ENCODE data around the gene OTOP1.
A peak's percentile ranks its signal among the peaks of the same experiment; 100 is the strongest.
"Not testable (repeated sequence)": the region's sequence is repeated elsewhere in the genome, so short reads cannot be mapped to it uniquely, and the experiment has no call there.

OTOP1 gene

DNA sequence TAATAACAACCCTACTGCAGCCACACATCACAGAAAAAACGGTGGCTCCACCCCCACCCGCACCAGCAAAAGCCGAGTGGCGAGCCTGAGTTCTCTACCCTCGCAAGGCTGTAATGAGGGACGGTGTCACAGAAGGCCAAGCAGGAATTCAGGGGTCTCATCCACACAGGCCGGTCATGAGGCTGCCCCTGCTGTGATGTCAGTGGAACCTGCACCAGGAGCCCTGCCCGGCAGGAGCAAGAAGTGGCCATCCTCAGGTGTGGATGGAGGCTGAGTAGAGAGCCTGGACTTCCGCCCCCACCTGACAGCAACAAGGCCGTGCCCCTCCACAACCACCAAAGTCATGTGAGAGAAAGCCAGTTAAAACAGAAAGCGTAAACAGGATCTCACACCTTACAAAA is 42.6 kb upstream of the OTOP1 start:
- TF ChIP-seq CTBP1 (IDR thresholded peaks at IDR 0.05; ENCODE audit: borderline replicate concordance) (no peak), L3MBTL2 (conservative IDR thresholded peaks at IDR 0.05) (no peak), FOXM1 (IDR thresholded peaks at IDR 0.05; ENCODE audit: borderline replicate concordance) (no peak), ARNT (IDR thresholded peaks at IDR 0.05) (no peak), NFRKB (IDR thresholded peaks at IDR 0.05) (no peak), FOXK2 (IDR thresholded peaks at IDR 0.05) (no peak), SP1 (IDR thresholded peaks at IDR 0.05) (no peak), ELF4 (IDR thresholded peaks at IDR 0.05) (no peak), FOXA1 (IDR thresholded peaks at IDR 0.05) (no peak), SUZ12 (IDR thresholded peaks at IDR 0.05) (no peak), BHLHE40 (IDR thresholded peaks at IDR 0.05; ENCODE audit: borderline replicate concordance) (no peak), ZNF384 (IDR thresholded peaks at IDR 0.05) (no peak), HDGF (IDR thresholded peaks at IDR 0.05; ENCODE audit: borderline replicate concordance) (no peak), TARDBP (IDR thresholded peaks at IDR 0.05) (no peak), LEF1 (IDR thresholded peaks at IDR 0.05; ENCODE audit: borderline replicate concordance) (no peak)
- TF ChIP-seq, protein P1, sequence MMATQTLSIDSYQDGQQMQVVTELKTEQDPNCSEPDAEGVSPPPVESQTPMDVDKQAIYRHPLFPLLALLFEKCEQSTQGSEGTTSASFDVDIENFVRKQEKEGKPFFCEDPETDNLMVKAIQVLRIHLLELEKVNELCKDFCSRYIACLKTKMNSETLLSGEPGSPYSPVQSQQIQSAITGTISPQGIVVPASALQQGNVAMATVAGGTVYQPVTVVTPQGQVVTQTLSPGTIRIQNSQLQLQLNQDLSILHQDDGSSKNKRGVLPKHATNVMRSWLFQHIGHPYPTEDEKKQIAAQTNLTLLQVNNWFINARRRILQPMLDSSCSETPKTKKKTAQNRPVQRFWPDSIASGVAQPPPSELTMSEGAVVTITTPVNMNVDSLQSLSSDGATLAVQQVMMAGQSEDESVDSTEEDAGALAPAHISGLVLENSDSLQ (IDR thresholded peaks at IDR 0.05): no peak
- DNase-seq (ENCODE audit: extremely low spot score): no peak
- CTCF ChIA-PET: no interaction called here
- POLR2A ChIA-PET: no interaction called here

DNA sequence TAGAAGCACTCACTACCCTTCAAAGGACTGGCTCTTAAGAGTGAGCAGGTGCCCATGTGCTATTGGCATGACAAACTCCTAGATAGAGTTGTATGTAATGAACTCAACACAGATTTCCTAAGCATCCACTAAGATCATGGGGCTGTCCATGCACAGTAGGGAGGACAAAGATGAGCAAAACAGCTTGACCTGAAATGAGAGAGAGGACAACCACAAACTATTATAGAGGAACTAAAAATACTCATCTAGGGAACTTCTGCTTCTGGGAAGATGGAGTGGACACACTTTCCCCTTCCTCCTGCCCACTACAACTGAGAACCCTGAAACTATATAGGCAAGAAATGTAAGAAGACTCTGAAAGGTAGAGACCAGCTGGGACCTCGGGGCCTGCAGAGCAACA is 42.0 kb upstream of the OTOP1 start:
- no peak for DNase-seq (ENCODE audit: extremely low spot score)
- CTCF ChIA-PET: no interaction called here
- TF ChIP-seq ARNT (IDR thresholded peaks at IDR 0.05) (no peak), TARDBP (IDR thresholded peaks at IDR 0.05) (no peak), LEF1 (IDR thresholded peaks at IDR 0.05; ENCODE audit: borderline replicate concordance) (no peak), SP1 (IDR thresholded peaks at IDR 0.05) (no peak), NFRKB (IDR thresholded peaks at IDR 0.05) (no peak), ELF4 (IDR thresholded peaks at IDR 0.05) (no peak), ZNF384 (IDR thresholded peaks at IDR 0.05) (no peak), FOXM1 (IDR thresholded peaks at IDR 0.05; ENCODE audit: borderline replicate concordance) (no peak), L3MBTL2 (conservative IDR thresholded peaks at IDR 0.05) (no peak), FOXK2 (IDR thresholded peaks at IDR 0.05) (no peak), BHLHE40 (IDR thresholded peaks at IDR 0.05; ENCODE audit: borderline replicate concordance) (no peak), SUZ12 (IDR thresholded peaks at IDR 0.05) (no peak)
- TF ChIP-seq, protein P1 (IDR thresholded peaks at IDR 0.05): no peak
- POLR2A ChIA-PET: no interaction called here

DNA sequence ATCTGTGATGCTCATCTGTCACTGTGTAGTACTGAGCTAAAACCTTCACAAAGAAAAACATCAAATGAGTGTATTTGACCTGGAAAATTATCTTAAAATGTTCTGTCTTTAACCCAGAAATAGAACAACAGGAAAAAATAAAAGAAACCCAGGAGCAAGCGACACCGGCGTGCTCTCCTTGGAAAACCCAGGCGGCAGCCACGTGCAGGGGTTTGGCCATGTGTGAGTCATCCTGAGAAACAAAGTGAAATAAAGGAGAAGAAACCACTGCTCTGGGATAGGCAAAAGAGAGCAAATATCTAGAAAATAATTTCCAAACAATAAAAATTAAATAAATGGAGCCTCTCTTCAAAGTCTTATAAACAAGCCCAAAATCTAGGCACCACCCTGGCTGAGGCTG is 41.3 kb upstream of the OTOP1 start:
- ChIA-PET POLR2A (interaction anchor here (1.5 kb wide), 1 partner anchor 22 kb away, joined by 3 read pairs; the partner anchor contains the start of genes LYAR and ZBTB49), CTCF (no interaction called here)
- no peak for DNase-seq (ENCODE audit: extremely low spot score)
- TF ChIP-seq SP1 (IDR thresholded peaks at IDR 0.05) (no peak), FOXK2 (IDR thresholded peaks at IDR 0.05) (no peak), HDGF (IDR thresholded peaks at IDR 0.05; ENCODE audit: borderline replicate concordance) (no peak), BHLHE40 (IDR thresholded peaks at IDR 0.05; ENCODE audit: borderline replicate concordance) (no peak), SUZ12 (IDR thresholded peaks at IDR 0.05) (no peak), ARNT (IDR thresholded peaks at IDR 0.05) (no peak), ELF4 (IDR thresholded peaks at IDR 0.05) (no peak), LEF1 (IDR thresholded peaks at IDR 0.05; ENCODE audit: borderline replicate concordance) (no peak)
- TF ChIP-seq, protein P1 (IDR thresholded peaks at IDR 0.05): no peak

DNA sequence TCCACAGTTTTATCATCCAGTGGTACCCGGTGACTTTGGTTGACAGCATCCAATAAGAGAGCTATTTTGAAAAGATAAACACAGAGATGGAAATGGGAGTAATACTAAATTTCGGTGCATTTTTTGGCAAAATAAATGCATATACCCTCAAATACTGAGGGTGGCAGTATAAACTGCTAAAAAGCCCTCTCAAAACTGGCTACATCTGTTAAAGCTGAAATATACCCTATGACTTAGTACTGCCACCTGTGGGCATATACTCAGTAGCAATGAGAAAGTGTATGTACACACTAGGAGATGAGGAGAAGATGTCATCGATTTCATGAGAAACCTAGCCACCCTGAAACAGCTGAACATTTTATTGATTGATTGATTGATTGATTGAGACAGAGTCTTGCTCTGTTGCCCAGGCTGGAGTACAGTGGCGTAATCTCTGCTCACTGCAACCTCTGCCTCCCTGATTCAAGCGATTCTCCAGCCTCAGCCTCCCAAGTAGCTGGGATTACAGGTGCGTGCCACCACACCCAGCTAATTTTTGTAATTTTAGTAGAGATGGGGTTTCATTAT is 33.5 kb upstream of the OTOP1 start:
- POLR2A ChIA-PET: interaction anchor here (1.0 to 2.2 kb wide), 2 partner anchors 9 to 12 kb away, joined by 3 to 19 read pairs; partner anchors contain the start of gene TMEM128
- CTCF ChIA-PET: interaction anchor here (0.7 to 1.5 kb wide), 5 partner anchors 12 to 171 kb away, joined by 3 to 6 read pairs (median 4); partner anchors contain the start of gene TMEM128
- DNase-seq (ENCODE audit: extremely low spot score): peak; percentile 55
- TF ChIP-seq SUZ12 (IDR thresholded peaks at IDR 0.05): no peak
- TF ChIP-seq, protein P1 (IDR thresholded peaks at IDR 0.05): peak; percentile 59

DNA sequence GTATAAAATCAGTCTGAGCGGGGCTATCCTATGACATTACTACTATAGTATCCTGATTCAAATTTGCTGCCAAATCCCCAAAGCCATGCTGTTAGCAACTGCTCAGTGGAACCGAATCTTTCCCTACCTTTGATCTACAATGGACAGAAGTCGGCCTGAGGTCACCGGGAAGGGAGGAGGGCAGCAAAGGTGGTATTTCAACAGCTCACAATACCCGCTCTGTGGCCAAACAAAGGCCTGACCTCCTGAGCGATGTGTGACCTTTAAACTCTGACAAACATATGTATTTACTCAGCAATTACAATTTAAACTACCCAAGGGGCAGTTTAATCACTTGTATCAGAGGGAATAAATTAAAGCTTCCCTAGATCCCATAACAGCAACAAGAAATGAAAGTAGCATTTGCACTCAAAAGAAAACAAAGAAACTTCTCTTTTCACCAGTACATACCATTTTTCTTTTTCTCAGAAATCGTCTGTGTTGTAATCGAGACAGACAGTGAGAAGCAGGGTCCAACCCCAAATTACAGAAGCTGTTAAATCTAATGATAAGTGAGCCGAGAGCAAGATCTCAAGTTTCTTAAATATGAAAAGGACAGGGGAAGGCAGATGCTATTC is 32.9 kb upstream of the OTOP1 start:
- DNase-seq (ENCODE audit: extremely low spot score): no peak

DNA sequence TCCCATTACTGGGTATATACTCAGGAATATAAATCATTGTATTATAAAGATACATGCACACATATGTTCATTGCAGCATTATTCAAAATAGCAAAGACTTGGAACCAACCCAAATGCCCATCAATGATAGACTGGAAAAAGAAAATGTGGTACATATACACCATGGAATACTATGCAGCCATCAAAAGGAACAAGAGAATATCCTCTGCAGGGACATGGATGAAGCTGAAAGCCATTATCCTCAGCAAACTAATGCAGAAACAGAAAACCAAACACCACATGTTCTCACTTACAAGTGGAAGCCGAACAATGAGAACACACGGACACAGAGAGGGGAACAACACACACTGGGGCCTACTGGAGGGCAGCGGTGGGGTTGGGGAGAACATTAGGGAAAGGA is 31.0 kb upstream of the OTOP1 start:
- DNase-seq (ENCODE audit: extremely low spot score); CTCF ChIA-PET; POLR2A ChIA-PET: not testable (repeated sequence)

More for the DNA sequence above, 32.9 kb upstream of the OTOP1 start:
- no peak for TF ChIP-seq ZNF384 (IDR thresholded peaks at IDR 0.05)
- TF ChIP-seq TARDBP (IDR thresholded peaks at IDR 0.05): no peak
- no peak for TF ChIP-seq SP1 (IDR thresholded peaks at IDR 0.05)
- TF ChIP-seq L3MBTL2 (conservative IDR thresholded peaks at IDR 0.05): no peak
- TF ChIP-seq ARNT (IDR thresholded peaks at IDR 0.05): no peak
- no peak for TF ChIP-seq FOXM1 (IDR thresholded peaks at IDR 0.05; ENCODE audit: borderline replicate concordance)
- no peak for TF ChIP-seq CTBP1 (IDR thresholded peaks at IDR 0.05; ENCODE audit: borderline replicate concordance)
- no peak for TF ChIP-seq BHLHE40 (IDR thresholded peaks at IDR 0.05; ENCODE audit: borderline replicate concordance)
- no peak for TF ChIP-seq SUZ12 (IDR thresholded peaks at IDR 0.05)
- no peak for TF ChIP-seq FOXA1 (IDR thresholded peaks at IDR 0.05)
- TF ChIP-seq HDGF (IDR thresholded peaks at IDR 0.05; ENCODE audit: borderline replicate concordance): no peak
- no peak for TF ChIP-seq ELF4 (IDR thresholded peaks at IDR 0.05)
- no peak for TF ChIP-seq FOXK2 (IDR thresholded peaks at IDR 0.05)
- TF ChIP-seq, protein P1 (IDR thresholded peaks at IDR 0.05): no peak
- no peak for TF ChIP-seq LEF1 (IDR thresholded peaks at IDR 0.05; ENCODE audit: borderline replicate concordance)
- no peak for TF ChIP-seq NFRKB (IDR thresholded peaks at IDR 0.05)
- POLR2A ChIA-PET: interaction anchor here (2.2 kb wide), 1 partner anchor 11 kb away, joined by 19 read pairs; the partner anchor contains the start of gene TMEM128
- CTCF ChIA-PET: interaction anchor here (0.9 to 1.5 kb wide), 4 partner anchors 11 to 79 kb away, joined by 3 to 6 read pairs (median 4); partner anchors contain the start of gene TMEM128
